CD14-positive monocyte (primary cell): ENCODE data around the gene PARVB. TPM values are rescaled to one million over a fixed set of nuclear protein-coding genes. Genes with fewer than 3 reads are reported as not detected.

Experiments used
- DNase-seq, 3 donors: peaks; one replicate each; pipeline ENCODE4 v3.0.0-alpha.2; 2011 to 2022
- H2AFZ ChIP-seq: 2 replicates; pipeline ENCODE4 v1.6.0; 2012; ENCODE audit warnings: mild to moderate bottlenecking, low read depth, low read length, inconsistent platforms; ENCODE audit not compliant: insufficient read depth, poor library complexity, severe bottlenecking
- H3K27ac ChIP-seq, 2 donors: 1 replicate in 1 of 2; 2 replicates in 1 of 2; pipeline ENCODE4 v1.5.1; 2012 to 2013; ENCODE audit warnings: low read length in 2 of 2, control low read depth in 1 of 2, inconsistent platforms in 1 of 2, low read depth in 1 of 2, mild to moderate bottlenecking in 1 of 2
- H3K27me3 ChIP-seq, 2 donors: one replicate each; pipeline versions ENCODE4 v1.6.0 to v1.6.1; 2011 to 2013; ENCODE audit warnings: low read length in 2 of 2; ENCODE audit not compliant: control insufficient read depth in 2 of 2, insufficient read depth in 2 of 2
- H3K36me3 ChIP-seq, 2 donors: replicated peaks in 1 of 2; 1 replicate in 1 of 2; 2 replicates in 1 of 2; pipeline versions ENCODE4 v1.5.1 to v1.6.1; 2012 to 2013; ENCODE audit warnings: low read length in 2 of 2, control low read depth in 1 of 2, inconsistent platforms in 1 of 2, mild to moderate bottlenecking in 1 of 2; ENCODE audit not compliant: insufficient read depth in 2 of 2, control insufficient read depth in 1 of 2
- H3K4me1 ChIP-seq, 2 donors: 1 replicate in 1 of 2; 2 replicates in 1 of 2; pipeline versions ENCODE4 v1.5.1 to v1.6.1; 2012 to 2013; ENCODE audit warnings: low read length in 2 of 2, control low read depth in 1 of 2, inconsistent platforms in 1 of 2, mild to moderate bottlenecking in 1 of 2, moderate library complexity in 1 of 2; ENCODE audit not compliant: insufficient read depth in 2 of 2, control insufficient read depth in 1 of 2
- H3K4me2 ChIP-seq: replicated peaks from 2 replicates; pipeline ENCODE3; 2012; ENCODE audit warnings: low read length, moderate library complexity, mild to moderate bottlenecking; ENCODE audit not compliant: poor library complexity, severe bottlenecking; ENCODE audit errors: extremely low read depth
- H3K4me3 ChIP-seq, 3 experiments: fragments of 200-600 bp in 1 of 3; sonication (generic) in 1 of 3; replicated peaks in 1 of 3; 1 replicate in 2 of 3; 2 replicates in 1 of 3; pipeline ENCODE4 v1.5.1; 2011 to 2013; ENCODE audit warnings: low read length in 3 of 3, mild to moderate bottlenecking in 3 of 3, control low read depth in 2 of 3, low read depth in 2 of 3, inconsistent platforms in 1 of 3, moderate library complexity in 1 of 3
- H3K79me2 ChIP-seq: 2 replicates; pipeline ENCODE4 v1.6.0; 2012; ENCODE audit warnings: mild to moderate bottlenecking, control low read depth, inconsistent platforms, low read length, moderate library complexity; ENCODE audit not compliant: insufficient read depth
- H3K9ac ChIP-seq: 2 replicates; pipeline ENCODE4 v1.6.0; 2017; ENCODE audit warnings: low read length, mild to moderate bottlenecking; ENCODE audit not compliant: insufficient read depth, poor library complexity, severe bottlenecking
- H3K9me3 ChIP-seq, 2 donors: replicated peaks in 1 of 2; 1 replicate in 1 of 2; 2 replicates in 1 of 2; pipeline versions ENCODE4 v1.5.1 to v1.6.1; 2012 to 2013; ENCODE audit warnings: low read length in 2 of 2, control low read depth in 1 of 2; ENCODE audit not compliant: control insufficient read depth in 1 of 2, insufficient read depth in 1 of 2
- H4K20me1 ChIP-seq: 2 replicates; pipeline ENCODE4 v1.6.0; 2012; ENCODE audit warnings: mild to moderate bottlenecking, low read length, control low read depth, moderate library complexity; ENCODE audit not compliant: insufficient read depth
- H3K27ac Mint-ChIP-seq, 7 donors: one replicate each; pipeline ENCODE4 v1.8.0; 2020; ENCODE audit warnings: mild to moderate bottlenecking in 7 of 7, mixed read lengths in 7 of 7, moderate library complexity in 6 of 7, inconsistent platforms in 2 of 7
- H3K27me3 Mint-ChIP-seq, 3 donors: one replicate each; pipeline ENCODE4 v1.8.0; 2021 to 2022; ENCODE audit warnings: low read depth in 3 of 3, mild to moderate bottlenecking in 3 of 3, mixed read lengths in 3 of 3, moderate library complexity in 3 of 3, inconsistent platforms in 1 of 3
- H3K36me3 Mint-ChIP-seq, 2 donors: one replicate each; pipeline ENCODE4 v1.8.0; 2020; ENCODE audit warnings: mixed read lengths in 2 of 2, inconsistent platforms in 1 of 2, mild to moderate bottlenecking in 1 of 2
- H3K4me1 Mint-ChIP-seq: one replicate; pipeline ENCODE4 v1.8.0; 2020; ENCODE audit warnings: mild to moderate bottlenecking, mixed read lengths
- H3K4me3 Mint-ChIP-seq, 2 donors: one replicate each; pipeline ENCODE4 v1.8.0; 2020; ENCODE audit warnings: mild to moderate bottlenecking in 2 of 2, mixed read lengths in 2 of 2, moderate library complexity in 1 of 2
- H3K9me3 Mint-ChIP-seq, 7 donors: one replicate each; pipeline ENCODE4 v1.8.0; 2020 to 2022; ENCODE audit warnings: mixed read lengths in 7 of 7, mild to moderate bottlenecking in 6 of 7, moderate library complexity in 6 of 7, inconsistent platforms in 2 of 7
- CTCF ChIP-seq: fragments of 200-600 bp; IDR thresholded peaks from one replicate; pipeline ENCODE4 v1.8.0; 2022; ENCODE audit warnings: antibody characterized with exemption, mild to moderate bottlenecking
- WGBS: methylation state at CpG from one replicate; pipeline ENCODE4 v1.1.5; 2013; ENCODE audit warnings: missing lambda C conversion rate; ENCODE audit not compliant: insufficient coverage; 5-methylcytosine and 5-hydroxymethylcytosine counted together
- intact Hi-C, 2 donors: fragments of 100-400 bp; cut with micrococcal nuclease; formaldehyde crosslinking; loops; one replicate each; pipeline versions ENCODE4 v1.15.0 to v1.15.1; 2023
- polyA plus RNA-seq, 3 donors: library from polyadenylated mRNA; depleted of rRNA in 1 of 3; unstranded in 2 of 3; stranded (reverse) in 1 of 3; fragments of 300-500 nt in 2 of 3; fragments of >200 nt in 1 of 3; fragmentation: Illumina TruSeq in 2 of 3; gene quantifications; 1 replicate in 2 of 3; 2 replicates in 1 of 3; pipeline ENCODE4 v1.2.3, GENCODE V29; 2012 to 2021

Gene PARVB
- polyA plus RNA-seq, 3 donors, result 13.4 to 38.5 (median 17.9) TPM

DNA sequence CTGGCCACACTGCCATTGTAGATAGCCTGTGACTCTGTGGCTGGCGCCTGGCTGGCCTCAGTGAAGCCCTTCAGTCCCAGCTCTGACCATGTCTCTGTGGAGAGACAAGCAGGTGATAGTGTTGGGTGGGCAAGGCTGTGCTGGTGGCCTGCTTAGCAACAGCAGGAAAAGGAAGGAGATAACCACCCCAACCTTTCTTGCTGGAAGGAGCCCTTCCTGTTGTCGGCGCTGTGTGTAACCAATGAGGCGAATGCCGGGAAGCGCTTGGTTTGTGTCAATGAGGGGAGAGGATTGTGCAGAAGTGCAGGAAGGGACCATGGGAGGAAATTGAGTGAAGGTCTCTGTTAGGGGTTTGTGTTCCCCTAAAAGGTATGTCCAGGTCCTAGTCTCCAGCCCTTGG is 27.3 kb downstream of the PARVB start:
- no peak for TF ChIP-seq CTCF
- no peak overlapping the region for H3K4me3 ChIP-seq
- no peak for DNase-seq
- no peaks in the 10 kb centered on the region for H3K9me3 ChIP-seq
- intact Hi-C loops, result no loop called here
- H3K9ac ChIP-seq, result no peak overlapping the region
- H3K36me3 ChIP-seq, result peaks cover 0 to 3% of the 10 kb centered on the region in 2 donors
- H3K27ac Mint-ChIP-seq, result peak overlapping the region in 1 of 7 donors; percentile 21
- H3K36me3 Mint-ChIP-seq, result peaks cover 25 to 26% of the 10 kb centered on the region in 2 donors
- H3K27me3 ChIP-seq, result no peaks in the 10 kb centered on the region
- no peak overlapping the region for H3K4me2 ChIP-seq
- peaks cover 0 to 2% (median 1%) of the 10 kb centered on the region in 3 donors for H3K27me3 Mint-ChIP-seq
- peaks cover 17% of the 10 kb centered on the region for H4K20me1 ChIP-seq
- H3K4me1 ChIP-seq, result peaks cover 2 to 6% of the 10 kb centered on the region in 2 donors
- H3K4me3 Mint-ChIP-seq, result no peak overlapping the region
- no peak overlapping the region for H2AFZ ChIP-seq
- WGBS, result 41% methylated on average over 6 of the region's 6 CpGs
- H3K27ac ChIP-seq, result no peak overlapping the region
- H3K4me1 Mint-ChIP-seq, result peaks cover 34% of the 10 kb centered on the region
- no peaks in the 10 kb centered on the region for H3K9me3 Mint-ChIP-seq
- H3K79me2 ChIP-seq, result peaks cover 22% of the 10 kb centered on the region

GRCh38 chr22:44051961-44052360 is 27.9 kb downstream of the PARVB start:
- H3K36me3 ChIP-seq, result no peaks in the 10 kb centered on the region
- no peak overlapping the region for H2AFZ ChIP-seq
- no peaks in the 10 kb centered on the region for H3K9me3 ChIP-seq
- peak overlapping the region in 3 of 7 donors; percentile 10 to 61 (median 58) for H3K27ac Mint-ChIP-seq
- H3K4me3 Mint-ChIP-seq, result no peak overlapping the region
- H3K27me3 Mint-ChIP-seq, result peaks cover 0 to 2% (median 1%) of the 10 kb centered on the region in 3 donors
- no peak for TF ChIP-seq CTCF
- 93% methylated on average over 13 of the region's 13 CpGs for WGBS
- H3K9me3 Mint-ChIP-seq, result no peaks in the 10 kb centered on the region
- H3K4me3 ChIP-seq, result no peak overlapping the region
- no peak overlapping the region for H3K27ac ChIP-seq
- peaks cover 2 to 6% of the 10 kb centered on the region in 2 donors for H3K4me1 ChIP-seq
- peaks cover 16% of the 10 kb centered on the region for H3K79me2 ChIP-seq
- H3K9ac ChIP-seq, result no peak overlapping the region
- intact Hi-C loops, result no loop called here
- no peak overlapping the region for H3K4me2 ChIP-seq
- peaks cover 12% of the 10 kb centered on the region for H4K20me1 ChIP-seq
- no peak for DNase-seq
- peaks cover 34% of the 10 kb centered on the region for H3K4me1 Mint-ChIP-seq
- no peaks in the 10 kb centered on the region for H3K27me3 ChIP-seq
- H3K36me3 Mint-ChIP-seq, result peaks cover 20 to 25% of the 10 kb centered on the region in 2 donors
